Middle frontal gyrus (tissue), 1 donor: ENCODE measurements around the gene TBC1D22A.

Experiments
- DNase-seq: peaks from one replicate; pipeline ENCODE4 v3.0.0-alpha.2; 2015; ENCODE audit warnings: low spot score; ENCODE audit errors: extremely low spot score

Gene TBC1D22A

DNA sequence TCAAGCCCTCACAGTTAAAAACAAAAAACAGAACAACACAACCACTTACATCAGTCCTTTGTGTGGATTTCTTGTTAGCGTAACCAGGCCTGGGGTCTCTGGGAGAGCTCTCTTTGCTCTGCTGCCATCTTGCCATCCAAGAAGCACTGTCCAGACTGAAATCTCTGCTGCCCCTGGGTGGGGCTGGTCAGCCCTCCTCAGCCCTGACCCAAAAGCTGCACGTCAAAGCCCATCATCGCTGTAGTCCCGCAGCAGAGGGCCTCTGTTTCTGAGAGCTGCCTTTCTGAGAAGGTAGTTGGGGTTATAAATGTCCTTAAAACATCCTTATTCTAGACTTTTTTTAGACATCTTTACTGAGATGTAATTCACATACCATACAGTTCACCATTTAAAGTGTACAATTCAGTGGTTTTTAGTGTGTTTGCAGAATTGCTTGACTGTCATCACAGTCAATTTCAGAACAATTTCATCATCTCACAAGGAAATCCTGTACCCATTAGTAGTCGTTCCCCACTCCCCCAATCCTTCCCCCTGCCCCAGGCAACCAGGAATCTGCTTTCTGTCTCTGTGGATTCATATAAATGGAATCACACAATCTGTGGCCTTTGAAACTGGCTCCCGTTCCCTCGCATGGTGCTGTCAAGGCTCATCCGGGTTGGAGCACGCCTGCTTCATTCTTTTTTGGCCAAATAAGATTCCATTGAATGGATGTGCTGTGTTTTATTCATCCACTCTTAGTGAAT is 94.9 kb downstream of the TBC1D22A start:
- DNase-seq, result no peak

DNA sequence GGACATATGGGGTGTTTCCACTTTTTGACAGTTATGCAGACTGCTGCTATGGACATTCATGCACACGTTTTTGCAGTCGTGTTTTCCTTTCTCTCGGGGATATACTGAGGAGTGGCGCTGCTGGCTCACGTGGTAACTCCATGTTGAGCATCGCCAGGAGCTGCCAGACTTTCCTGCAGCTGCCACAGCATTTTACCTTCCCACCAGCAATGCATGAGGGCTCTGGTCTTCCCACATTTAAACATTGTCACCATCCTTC is 95.4 kb downstream of the TBC1D22A start:
- no peak for DNase-seq

DNA sequence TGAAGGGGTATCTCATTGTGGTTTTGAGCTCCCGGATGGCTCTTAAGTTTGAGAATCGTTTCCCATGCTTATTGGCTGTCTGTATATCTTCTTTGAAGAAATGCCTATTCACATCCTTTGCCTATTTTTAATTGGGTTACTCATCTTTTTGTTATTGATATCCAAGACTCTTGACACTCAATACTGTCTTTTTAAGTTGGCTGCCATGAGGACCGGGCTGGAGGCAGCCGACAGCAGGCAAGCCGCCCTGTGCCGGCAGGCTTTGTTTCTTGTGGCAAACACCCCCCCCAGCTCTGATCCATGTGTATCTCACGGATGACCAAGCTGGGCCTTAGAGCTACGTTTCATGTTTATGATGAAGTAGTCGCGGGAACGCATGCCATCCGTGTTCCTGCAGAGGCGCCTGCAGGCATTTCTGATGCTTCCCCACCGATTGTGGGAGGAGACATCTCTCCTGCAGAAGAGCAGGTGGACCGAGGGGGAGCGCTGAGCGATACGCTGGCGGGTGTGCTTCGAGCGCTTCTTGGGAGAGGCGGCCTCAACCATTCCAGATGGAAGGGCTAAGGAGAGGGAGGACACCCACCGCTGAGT is 95.8 kb downstream of the TBC1D22A start:
- no peak for DNase-seq

DNA sequence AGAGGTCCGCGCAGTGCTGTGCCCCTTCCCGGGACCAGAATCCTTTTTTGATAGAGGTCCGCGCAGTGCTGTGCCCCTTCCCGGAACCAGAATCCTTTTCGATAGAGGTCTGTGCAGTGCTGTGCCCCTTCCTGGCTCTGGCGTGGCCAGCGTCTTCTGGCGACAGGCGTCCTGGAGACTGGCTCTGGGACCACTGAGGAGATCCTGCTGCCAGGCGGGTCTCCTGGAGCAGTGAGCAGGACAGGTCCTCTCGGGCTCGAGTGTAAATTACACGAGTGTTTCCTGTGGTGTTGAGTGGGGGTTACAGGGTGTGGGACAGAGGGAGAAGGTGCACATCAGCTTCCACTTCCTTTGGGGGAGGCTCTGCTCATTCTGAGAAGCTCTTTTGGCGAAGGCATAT is 98.1 kb downstream of the TBC1D22A start:
- no peak for DNase-seq

DNA sequence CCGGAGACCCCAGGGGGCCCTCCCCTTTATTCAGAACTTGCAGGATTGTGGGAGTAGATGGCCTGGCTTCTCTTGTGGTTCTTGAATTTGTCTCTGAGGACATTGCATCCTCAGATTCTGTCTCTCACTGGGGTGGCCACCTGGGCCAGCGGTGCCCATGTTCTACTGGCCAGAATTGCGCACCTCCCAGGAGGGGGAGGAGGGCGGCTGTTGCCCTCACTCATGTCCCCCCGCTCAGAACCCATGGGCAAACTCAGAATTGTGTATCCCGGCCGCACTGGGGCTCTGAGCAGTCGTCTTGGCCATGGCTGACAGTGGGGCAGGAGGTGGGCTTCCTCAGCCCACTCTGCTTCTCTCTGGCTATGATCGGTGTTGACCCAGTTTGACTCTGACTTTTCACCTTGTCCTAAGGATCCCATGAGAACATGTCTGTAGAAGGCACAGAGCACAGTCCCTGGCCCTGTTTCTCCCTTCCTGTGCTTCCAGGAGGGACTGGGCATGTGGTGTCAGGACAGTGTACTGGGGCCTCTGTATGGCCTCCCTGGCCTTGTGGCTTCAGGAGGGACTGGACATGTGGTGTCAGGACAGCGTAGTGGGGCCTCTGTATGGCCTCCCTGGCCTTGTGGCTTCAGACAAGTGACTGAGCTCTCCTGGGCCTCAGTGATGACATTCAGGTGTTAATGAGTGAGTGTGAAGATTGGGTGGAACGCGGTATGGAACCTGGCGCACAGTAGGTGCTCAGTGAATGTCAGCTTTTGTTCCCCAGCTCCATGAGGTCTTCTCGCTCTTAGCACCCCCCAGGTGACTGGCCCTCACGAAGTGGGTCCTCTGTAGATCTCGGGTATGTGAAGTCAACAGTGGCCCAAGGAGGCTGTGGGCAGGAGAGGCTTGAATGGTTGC is 99.3 kb downstream of the TBC1D22A start:
- DNase-seq, result no peak

DNA sequence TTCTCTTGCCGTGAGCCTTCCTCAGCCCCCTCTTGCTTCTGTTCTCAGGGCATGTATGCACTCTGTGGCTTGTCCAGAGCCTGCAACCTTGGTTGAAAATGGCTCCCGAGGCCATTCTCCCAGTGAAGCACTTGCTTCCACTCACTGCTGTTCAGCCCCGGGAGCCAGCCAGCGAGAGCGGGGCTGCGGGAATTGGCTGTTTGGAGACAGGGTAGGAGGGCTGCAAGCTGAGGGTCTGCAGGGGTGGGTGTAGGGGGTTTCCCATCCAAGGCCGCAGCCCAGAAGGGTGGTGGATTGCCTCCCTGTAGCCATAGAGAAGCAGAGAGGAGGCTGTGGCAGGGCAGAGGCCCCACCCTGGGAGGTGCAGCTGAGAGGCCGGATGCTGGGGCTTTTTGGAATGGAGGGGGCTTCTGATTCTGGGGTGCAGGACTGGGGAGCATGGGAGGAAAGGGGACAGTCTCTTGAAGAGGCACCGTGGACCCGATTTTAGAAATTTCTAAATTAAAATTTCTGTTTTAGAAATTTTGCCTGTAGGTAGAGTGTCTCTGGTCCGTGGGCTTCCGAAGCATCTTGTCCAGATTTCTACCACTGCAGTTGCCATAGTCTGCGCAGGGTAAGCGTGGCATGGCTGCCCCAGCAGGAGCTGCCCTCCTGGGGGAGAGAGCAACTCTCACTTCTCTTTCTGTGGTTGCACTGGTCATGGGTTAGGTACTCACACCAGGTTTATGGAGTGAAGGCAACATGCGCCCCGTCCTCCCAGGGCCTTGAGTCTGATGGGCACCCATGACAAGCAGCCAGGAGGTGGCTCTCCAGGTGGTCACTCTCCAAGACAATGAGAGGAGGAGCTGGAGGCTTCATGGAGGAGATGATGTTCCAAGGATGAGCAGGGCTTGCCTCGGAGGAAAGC is 100.2 kb downstream of the TBC1D22A start:
- DNase-seq, result no peak

DNA sequence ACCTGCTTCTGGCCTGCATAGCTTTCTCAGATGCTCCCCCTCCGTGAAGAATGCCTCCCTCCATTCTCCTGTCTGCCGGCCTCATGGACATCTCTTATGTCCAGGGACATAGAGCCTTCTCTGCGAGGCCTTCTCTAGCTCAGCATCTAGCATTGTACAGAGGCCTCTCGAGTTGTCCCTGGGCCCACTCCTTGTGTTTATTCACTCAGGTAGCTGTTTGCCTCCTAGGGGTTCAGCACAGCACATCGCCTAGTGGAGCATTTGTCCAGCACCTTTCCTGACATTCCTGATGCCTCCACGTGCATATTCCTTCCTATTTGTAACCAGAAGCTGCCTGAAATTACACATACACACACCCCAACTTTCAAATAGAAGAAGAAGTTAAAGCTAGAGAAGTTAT is 101.3 kb downstream of the TBC1D22A start:
- no peak for DNase-seq

DNA sequence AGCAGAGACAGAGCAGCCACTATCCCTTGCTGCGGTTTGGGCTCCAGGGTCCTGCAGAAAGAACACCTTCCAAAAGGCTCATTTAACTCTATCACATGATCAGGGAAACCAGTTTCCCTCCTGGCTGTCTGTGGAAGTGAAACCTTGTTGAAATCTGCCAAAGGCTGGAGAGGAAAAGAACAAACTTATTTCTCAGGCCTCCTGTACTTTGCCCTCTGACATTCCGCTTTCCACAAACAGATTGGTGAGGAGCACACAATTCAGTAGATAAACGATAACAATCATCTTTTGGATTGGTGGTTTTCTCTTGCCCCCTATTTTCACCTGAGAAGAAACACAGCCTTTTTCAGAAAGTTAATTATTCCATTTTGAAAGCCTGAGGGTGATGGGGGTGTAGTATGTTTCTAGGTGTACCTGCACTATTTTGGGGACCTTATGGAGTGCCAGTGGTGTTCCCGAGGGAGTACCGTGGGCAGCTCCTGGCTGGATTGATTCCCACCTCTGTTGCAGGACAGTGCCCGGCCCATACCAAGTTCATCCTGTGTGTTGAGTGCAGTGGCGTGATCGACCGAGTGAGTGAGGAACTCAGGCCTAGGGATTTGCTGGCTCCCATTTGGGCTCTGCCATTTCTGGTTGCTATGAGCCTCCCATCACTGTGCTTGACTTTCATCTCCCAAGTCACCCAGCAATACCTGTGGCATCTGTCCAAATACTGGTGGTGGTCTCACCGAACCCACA is 102.0 kb downstream of the TBC1D22A start:
- DNase-seq, result no peak

DNA sequence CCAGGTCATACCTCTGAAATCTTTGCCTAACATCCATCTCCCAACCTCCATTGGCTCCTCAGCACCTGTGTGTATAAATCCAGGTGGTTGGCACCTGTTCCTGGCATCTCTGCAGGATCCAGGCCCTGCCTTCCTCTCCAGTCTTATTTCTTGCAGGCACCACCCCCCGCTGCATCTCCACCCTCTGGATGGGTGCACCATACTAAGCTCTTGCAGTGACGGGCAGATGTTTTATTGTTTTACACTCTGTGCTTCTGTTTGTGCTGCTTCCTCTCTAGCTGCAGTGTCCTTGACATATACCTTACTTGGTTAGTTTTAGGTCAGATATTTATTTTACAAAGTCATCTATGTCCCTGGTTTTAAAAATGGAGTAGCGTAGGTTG is 102.6 kb downstream of the TBC1D22A start:
- DNase-seq, result no peak

DNA sequence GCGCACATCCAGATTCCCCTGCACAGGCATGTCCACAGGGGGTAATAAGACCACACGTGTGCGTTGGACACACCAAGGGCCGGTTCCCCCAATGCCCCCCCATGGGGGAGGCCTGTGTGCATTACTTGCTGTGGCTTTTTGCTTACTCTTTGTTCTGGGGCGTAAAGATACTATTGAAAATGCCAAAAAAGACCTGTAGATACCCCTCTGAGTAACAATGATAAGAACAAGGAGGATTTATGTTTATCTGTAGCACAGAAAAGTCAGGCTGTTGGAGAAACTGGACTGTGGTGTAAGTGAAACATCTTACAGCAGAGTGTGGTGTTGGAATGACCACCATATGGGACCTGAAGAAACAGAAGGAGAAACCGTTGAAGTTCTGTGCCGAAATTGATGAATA is 103.2 kb downstream of the TBC1D22A start:
- DNase-seq, result no peak

DNA sequence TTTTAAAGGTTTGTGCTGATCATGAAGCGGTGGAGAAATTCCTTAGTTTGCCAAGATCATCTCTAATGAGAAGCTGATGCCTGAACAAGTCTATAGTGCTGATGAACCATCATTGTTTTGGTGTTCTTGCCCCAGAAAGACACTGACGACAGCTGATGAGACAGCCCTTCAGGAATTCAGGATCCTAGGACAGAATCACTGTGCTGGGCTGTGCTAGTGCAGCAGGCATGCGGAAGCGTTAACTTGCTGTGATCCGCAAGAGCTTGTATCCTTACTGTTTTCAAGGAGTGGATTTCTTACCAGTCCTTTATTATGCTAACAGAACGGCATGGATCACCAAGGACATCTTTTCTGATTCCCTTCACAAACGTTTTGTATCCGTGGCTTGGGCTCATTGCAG is 104.1 kb downstream of the TBC1D22A start:
- no peak for DNase-seq

DNA sequence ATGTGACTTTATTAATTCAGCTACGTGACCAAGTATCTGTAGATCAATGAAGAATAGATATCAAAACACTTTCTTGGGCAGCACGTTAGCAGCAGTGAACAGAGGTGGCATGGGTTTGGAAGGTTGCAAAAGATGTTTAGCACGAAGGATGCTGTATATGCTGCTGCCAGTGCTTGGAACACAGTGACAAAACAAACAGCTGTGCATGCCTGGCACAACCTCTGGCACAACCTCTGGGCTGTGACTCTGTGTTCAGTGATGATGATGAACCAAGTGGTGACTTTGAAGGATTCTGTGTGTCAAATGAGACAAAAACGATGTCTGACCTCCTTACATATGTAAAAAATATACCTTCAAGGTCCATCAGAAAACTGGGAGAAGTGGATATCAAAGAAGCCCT is 104.7 kb downstream of the TBC1D22A start:
- DNase-seq, result no peak

DNA sequence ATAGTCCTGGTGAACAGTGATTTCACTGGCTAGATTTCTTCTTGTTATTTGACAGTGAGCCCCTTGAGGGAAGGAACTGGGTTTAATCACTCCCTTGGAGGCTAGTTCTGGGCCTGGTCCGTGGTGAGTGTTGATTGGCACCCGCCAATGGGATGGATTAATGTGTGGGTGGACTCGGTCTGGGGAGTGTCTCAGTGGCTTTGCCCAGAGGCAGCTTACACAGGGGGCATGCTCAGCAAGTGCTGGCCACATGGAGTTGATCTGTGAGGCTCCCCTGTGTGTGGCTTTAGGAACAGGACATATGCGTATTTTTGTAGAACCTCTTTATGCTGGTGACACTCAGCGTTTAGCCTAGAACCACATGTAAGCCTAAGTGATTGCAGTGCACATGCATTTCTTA is 106.9 kb downstream of the TBC1D22A start:
- DNase-seq, result no peak

DNA sequence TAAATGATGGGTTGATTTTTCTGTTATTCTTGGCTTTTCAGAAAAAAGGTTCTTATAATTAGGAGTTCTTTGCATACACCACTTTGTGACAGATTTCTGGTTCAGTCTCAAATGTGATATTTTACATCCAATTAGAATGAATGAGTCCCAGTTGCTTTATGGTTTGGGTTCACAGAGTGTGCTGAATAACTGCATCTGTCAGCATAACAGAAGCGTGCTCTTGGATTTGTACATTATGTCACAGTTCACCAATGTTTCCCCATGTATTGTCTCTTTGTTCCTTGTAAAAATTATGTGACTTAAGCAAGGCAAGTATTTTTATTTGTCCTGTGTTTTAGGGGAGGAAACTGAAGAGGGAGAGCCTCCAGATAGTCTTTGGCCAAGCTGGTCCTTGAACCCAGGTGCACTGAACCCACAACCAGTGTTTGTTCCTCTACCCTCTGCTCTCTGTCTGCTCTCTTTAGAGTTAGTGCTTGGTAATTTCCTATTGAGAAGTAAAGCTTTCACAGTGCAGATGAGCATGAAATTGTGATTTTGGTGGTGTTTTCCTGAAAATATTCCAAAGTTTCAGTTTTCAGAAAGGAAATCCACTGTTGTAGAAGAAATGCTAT is 107.5 kb downstream of the TBC1D22A start:
- DNase-seq, result no peak

DNA sequence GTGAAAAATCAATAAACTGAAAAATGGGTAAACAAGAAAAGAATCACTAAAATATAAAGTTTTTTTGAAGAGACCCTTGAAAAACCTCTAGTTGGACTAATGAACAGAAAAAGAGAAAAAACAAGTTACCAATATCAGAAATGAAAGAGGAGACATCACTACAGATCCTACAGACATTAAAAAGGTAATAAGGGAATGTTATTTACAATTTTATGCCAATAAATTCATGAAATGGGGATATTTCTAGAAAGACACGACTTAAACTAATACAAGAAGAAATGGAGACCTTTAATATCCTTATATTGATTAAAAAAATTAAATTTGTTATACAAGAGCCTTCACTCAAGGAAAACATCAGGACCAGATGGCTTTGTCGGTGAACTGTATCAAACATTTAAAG is 109.4 kb downstream of the TBC1D22A start:
- DNase-seq, result no peak

DNA sequence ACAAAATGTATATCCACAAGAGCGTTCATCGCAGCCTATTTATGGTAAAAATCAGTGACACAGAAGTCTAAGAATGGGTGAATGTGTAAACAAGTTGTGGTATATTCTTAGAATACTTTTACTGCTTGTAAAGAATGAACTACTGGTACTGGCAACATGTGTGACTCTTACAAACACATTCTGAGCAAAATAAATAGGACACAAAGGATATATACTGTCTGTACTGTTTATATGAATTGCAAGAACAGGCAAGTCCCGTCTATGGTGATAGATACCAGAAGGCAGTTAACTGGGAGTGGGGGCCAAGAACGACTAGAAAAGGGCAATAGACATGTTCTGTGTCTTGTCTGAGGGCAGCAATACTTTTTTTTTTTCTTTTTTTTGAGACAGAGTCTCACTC is 112.6 kb downstream of the TBC1D22A start:
- no peak for DNase-seq

DNA sequence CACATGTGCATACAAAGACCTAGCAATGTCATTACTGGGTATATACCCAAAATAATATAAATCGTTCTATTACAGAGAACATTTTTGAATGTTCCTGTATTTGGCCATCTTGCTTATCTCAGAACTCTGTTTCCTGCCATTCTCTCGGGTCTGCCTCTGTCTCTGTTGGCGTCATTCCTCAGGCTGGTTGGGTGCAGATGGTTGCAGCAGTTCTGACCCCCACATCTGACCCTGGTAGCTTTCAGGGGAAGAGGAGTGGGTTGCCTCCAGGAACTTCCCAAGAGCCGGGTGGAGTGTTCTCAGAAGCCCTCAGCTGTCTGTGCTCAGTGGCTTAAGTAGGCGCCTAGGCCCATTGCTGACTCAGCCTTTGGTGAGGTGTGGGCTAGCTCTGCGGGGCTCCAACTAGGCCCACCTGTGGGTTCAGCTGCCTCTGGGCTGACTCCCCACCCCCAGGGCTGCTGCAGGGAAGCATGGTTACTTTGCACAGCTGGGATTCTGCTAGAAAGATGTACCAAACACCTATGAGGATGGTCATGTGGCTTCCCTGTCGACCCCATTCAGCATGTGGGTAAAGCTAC is 114.0 kb downstream of the TBC1D22A start:
- DNase-seq, result no peak

DNA sequence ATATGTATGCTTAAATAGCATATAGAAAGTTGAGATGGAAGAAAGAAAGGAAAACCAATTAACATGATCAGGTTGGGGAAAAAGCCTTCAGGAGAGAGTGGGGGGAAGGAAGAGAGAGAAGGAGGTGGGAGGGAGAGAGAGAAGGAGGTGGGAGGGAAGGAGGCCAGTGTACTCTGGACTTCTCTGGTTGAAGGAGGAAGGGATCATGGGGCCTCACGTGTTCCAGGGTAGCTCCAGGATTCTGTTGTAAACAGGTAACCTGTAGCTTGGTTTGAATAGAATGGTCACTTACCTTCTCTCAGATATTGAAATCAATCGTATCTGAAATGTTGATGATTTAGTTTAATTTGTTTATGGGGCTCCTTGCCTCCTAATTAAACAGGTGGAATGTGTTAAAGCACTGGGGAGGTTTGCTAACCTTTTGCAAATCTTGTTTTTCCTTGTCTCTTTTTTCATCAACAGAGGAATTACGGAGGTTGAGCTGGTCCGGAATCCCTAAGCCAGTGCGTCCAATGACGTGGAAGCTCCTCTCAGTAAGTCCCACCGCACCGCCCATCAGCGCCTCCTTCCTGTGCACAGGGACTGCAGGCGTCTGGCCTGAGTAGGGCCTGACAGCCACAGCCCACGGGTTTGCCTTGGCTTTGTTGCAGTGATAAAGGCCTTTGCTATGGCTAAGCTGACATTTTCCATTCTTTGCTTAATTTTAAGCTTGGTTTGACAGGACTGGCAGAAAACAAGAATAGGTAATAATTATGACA is 115.9 kb downstream of the TBC1D22A start:
- no peak for DNase-seq

DNA sequence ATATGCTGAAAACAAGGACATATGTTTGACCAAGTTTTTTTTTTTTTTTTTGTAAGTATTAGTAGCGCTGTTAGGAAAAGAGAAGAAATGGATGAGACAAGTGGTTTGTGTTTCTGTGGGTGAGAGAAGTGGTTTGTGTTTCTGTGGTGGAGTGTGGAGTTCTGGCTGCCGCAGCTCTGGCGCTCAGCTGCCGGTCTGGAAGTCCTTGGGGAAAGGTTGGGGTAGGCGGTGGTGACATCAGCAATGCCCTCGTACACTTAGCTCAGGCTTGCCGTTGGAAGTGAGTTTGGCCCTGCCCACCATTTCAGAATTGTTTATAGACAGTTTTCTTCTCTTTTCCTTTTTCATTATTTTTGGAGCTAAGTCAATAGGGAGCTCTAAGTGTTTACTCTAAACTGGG is 116.6 kb downstream of the TBC1D22A start:
- DNase-seq, result no peak
